IMR-90 (cell line): Measurements from ENCODE around the gene TTC9. TPM values are rescaled to one million over a fixed set of nuclear protein-coding genes. Genes with fewer than 3 reads are reported as not detected.

Source experiments
- ATAC-seq: fragments of 200-7000 bp; cut with Tn5 transposase; 2 replicates; pipeline ENCODE4 v1.9.1; 2020; ENCODE audit warnings: low read depth, mild to moderate bottlenecking, moderate library complexity
- BruUV-seq: library from RNA; stranded (reverse); fragments of 400-500 nt; replicated peaks from 2 replicates; lab custom pipeline; 2021; lab: Mats Ljungman, UMichigan
- CTCF ChIA-PET: fragments of 300-600 bp; formaldehyde crosslinking; extraction: SDS; loops from one replicate; lab custom pipeline; 2021; ENCODE audit warnings: antibody characterized with exemption; lab: Yijun Ruan, JAX
- POLR2A ChIA-PET: fragments of 300-600 bp; sonication (Branson Sonifier 250); formaldehyde crosslinking; loops from one replicate; lab custom pipeline; 2022; ENCODE audit warnings: antibody characterized with exemption; ENCODE audit not compliant: unreplicated experiment; lab: Charles Lee
- DNase-seq: peaks from one replicate; pipeline ENCODE4 v3.0.0; 2013
- H2AFZ ChIP-seq: replicated peaks from 2 replicates; pipeline ENCODE3; 2013; ENCODE audit warnings: low read length, mild to moderate bottlenecking; ENCODE audit not compliant: poor library complexity
- H2AK5ac ChIP-seq: 2 replicates; pipeline ENCODE4 v1.6.1; 2013; ENCODE audit warnings: low read depth, low read length, inconsistent platforms
- H2AK9ac ChIP-seq: replicated peaks from 2 replicates; pipeline ENCODE3; 2013; ENCODE audit warnings: mild to moderate bottlenecking, low read depth, low read length, moderate library complexity; ENCODE audit not compliant: poor library complexity
- H2BK120ac ChIP-seq: 2 replicates; pipeline ENCODE4 v1.6.1; 2013; ENCODE audit warnings: low read depth, low read length, inconsistent platforms
- H2BK15ac ChIP-seq: 3 replicates; pipeline ENCODE4 v1.6.1; 2013; ENCODE audit warnings: low read depth, low read length, inconsistent platforms
- H2BK20ac ChIP-seq: 2 replicates; pipeline ENCODE4 v1.6.1; 2013; ENCODE audit warnings: low read depth, mild to moderate bottlenecking, inconsistent platforms, low read length, moderate library complexity
- H2BK5ac ChIP-seq: 2 replicates; pipeline ENCODE4 v1.6.1; 2013; ENCODE audit warnings: mild to moderate bottlenecking, low read depth, low read length, inconsistent platforms; ENCODE audit not compliant: poor library complexity, severe bottlenecking
- H3K14ac ChIP-seq: replicated peaks from 2 replicates; pipeline ENCODE4 v1.6.1; 2013; ENCODE audit warnings: low read depth, low read length, inconsistent platforms
- H3K18ac ChIP-seq: 2 replicates; pipeline ENCODE4 v1.6.1; 2013; ENCODE audit warnings: low read depth, low read length, control low read depth
- H3K23ac ChIP-seq: 2 replicates; pipeline ENCODE4 v1.6.1; 2013; ENCODE audit warnings: low read depth, low read length, inconsistent platforms
- H3K27ac ChIP-seq: 2 replicates; pipeline ENCODE4 v1.5.1; 2013; ENCODE audit warnings: mild to moderate bottlenecking, control low read depth, low read length; ENCODE audit not compliant: insufficient read depth
- H3K27me3 ChIP-seq: 2 replicates; pipeline ENCODE4 v1.6.1; 2013; ENCODE audit warnings: low read length; ENCODE audit not compliant: control insufficient read depth, insufficient read depth
- H3K36me3 ChIP-seq: 2 replicates; pipeline ENCODE4 v1.6.1; 2013; ENCODE audit warnings: low read length, mixed read lengths; ENCODE audit not compliant: control insufficient read depth, insufficient read depth
- H3K4ac ChIP-seq: 2 replicates; pipeline ENCODE4 v1.6.1; 2013; ENCODE audit warnings: low read depth, low read length, inconsistent platforms
- H3K4me1 ChIP-seq: 2 replicates; pipeline ENCODE4 v1.6.1; 2013; ENCODE audit warnings: low read length, mixed read lengths; ENCODE audit not compliant: control insufficient read depth, insufficient read depth
- H3K4me2 ChIP-seq: 2 replicates; pipeline ENCODE4 v1.6.1; 2013; ENCODE audit warnings: low read depth, mild to moderate bottlenecking, control low read depth, low read length, moderate library complexity
- H3K4me3 ChIP-seq: 2 replicates; pipeline ENCODE4 v1.5.1; 2013; ENCODE audit warnings: low read depth, mild to moderate bottlenecking, control low read depth, low read length, moderate library complexity; ENCODE audit not compliant: insufficient read depth
- H3K56ac ChIP-seq: 2 replicates; pipeline ENCODE4 v1.6.1; 2013; ENCODE audit warnings: low read length, inconsistent platforms; ENCODE audit not compliant: insufficient read depth; ENCODE audit errors: extremely low read depth
- H3K79me1 ChIP-seq, 2 experiments: 2 replicates each; pipeline ENCODE4 v1.6.1; 2013; ENCODE audit warnings: low read length in 2 of 2, inconsistent platforms in 1 of 2, low read depth in 1 of 2
- H3K9ac ChIP-seq: 2 replicates; pipeline ENCODE4 v1.6.1; 2013; ENCODE audit warnings: low read depth, low read length, control low read depth
- H3K9me1 ChIP-seq: 2 replicates; pipeline ENCODE4 v1.6.1; 2013; ENCODE audit warnings: low read length, inconsistent platforms; ENCODE audit not compliant: insufficient read depth
- H3K9me3 ChIP-seq: 2 replicates; pipeline ENCODE4 v1.6.1; 2013; ENCODE audit warnings: low read length; ENCODE audit not compliant: control insufficient read depth, insufficient read depth
- H4K20me1 ChIP-seq: 2 replicates; pipeline ENCODE4 v1.6.1; 2013; ENCODE audit warnings: low read length, inconsistent platforms; ENCODE audit not compliant: insufficient read depth
- H4K5ac ChIP-seq: 2 replicates; pipeline ENCODE4 v1.6.1; 2013; ENCODE audit warnings: mild to moderate bottlenecking, low read depth, low read length, control low read depth
- H4K8ac ChIP-seq, 2 experiments: 2 replicates each; pipeline ENCODE4 v1.6.1; 2013; ENCODE audit warnings: low read depth in 2 of 2, low read length in 2 of 2, control low read depth in 1 of 2, inconsistent platforms in 1 of 2
- H4K91ac ChIP-seq: 2 replicates; pipeline ENCODE4 v1.6.1; 2013; ENCODE audit warnings: low read depth, low read length, inconsistent platforms; ENCODE audit not compliant: insufficient read depth
- BHLHE40 ChIP-seq: fragments of 150-350 bp; IDR thresholded peaks from 2 replicates; pipeline ENCODE4 v1.6.1; 2016; ENCODE audit warnings: mild to moderate bottlenecking, low read depth, low read length
- CEBPB ChIP-seq: IDR thresholded peaks from 2 replicates; pipeline ENCODE4 v1.6.1; 2012; ENCODE audit warnings: low read depth, low read length, improper control_type of control experiment
- CTCF ChIP-seq: conservative IDR thresholded peaks from 2 replicates; pipeline ENCODE4 v1.5.1; 2012; ENCODE audit warnings: mild to moderate bottlenecking, low read depth, low read length, improper control_type of control experiment
- ELK1 ChIP-seq: fragments of 150-350 bp; IDR thresholded peaks from 2 replicates; pipeline ENCODE4 v1.6.1; 2016; ENCODE audit warnings: low read depth, mild to moderate bottlenecking, low read length, moderate library complexity, borderline replicate concordance
- FOS ChIP-seq: fragments of 150-350 bp; IDR thresholded peaks from 2 replicates; pipeline ENCODE4 v1.6.1; 2016; ENCODE audit warnings: low read depth, low read length
- MAFK ChIP-seq: IDR thresholded peaks from 2 replicates; pipeline ENCODE4 v1.6.1; 2012; ENCODE audit warnings: low read depth, low read length, improper control_type of control experiment
- MAZ ChIP-seq: IDR thresholded peaks from 2 replicates; pipeline ENCODE4 v1.6.1; 2012; ENCODE audit warnings: low read depth, mild to moderate bottlenecking, low read length, improper control_type of control experiment, moderate library complexity, borderline replicate concordance
- NFE2L2 ChIP-seq: fragments of 150-350 bp; IDR thresholded peaks from 2 replicates; pipeline ENCODE4 v1.6.1; 2016; ENCODE audit warnings: low read depth, mild to moderate bottlenecking, low read length
- POLR2A ChIP-seq: IDR thresholded peaks from 2 replicates; pipeline ENCODE4 v1.6.1; 2012; ENCODE audit warnings: mild to moderate bottlenecking, low read depth, low read length
- RAD21 ChIP-seq: IDR thresholded peaks from 2 replicates; pipeline ENCODE4 v1.6.1; 2012; ENCODE audit warnings: low read length, improper control_type of control experiment
- RCOR1 ChIP-seq: IDR thresholded peaks from 2 replicates; pipeline ENCODE4 v1.6.1; 2012; ENCODE audit warnings: mild to moderate bottlenecking, low read length, improper control_type of control experiment; ENCODE audit not compliant: insufficient replicate concordance
- RFX5 ChIP-seq: IDR thresholded peaks from 2 replicates; pipeline ENCODE4 v1.8.0; 2012; ENCODE audit warnings: low read depth, mild to moderate bottlenecking, low read length, moderate library complexity
- SMC3 ChIP-seq: fragments of 150-350 bp; IDR thresholded peaks from 2 replicates; pipeline ENCODE4 v1.6.1; 2016; ENCODE audit warnings: low read depth, mild to moderate bottlenecking, antibody characterized with exemption, low read length, moderate library complexity
- dilution Hi-C: fragments of 300-500 bp; cut with HindIII; formaldehyde crosslinking; loops from one replicate; pipeline ENCODE4 v1.14.3; 2018; ENCODE audit warnings: low sequenced_read_pairs; ENCODE audit not compliant: unreplicated experiment
- in situ Hi-C: fragments of 300-500 bp; cut with MboI; formaldehyde crosslinking; loops from 3 replicates; pipeline ENCODE4 v1.14.3; 2019; ENCODE audit warnings: low sequenced_read_pairs, inconsistent platforms, mixed read lengths
- intact Hi-C: fragments of 100-400 bp; cut with micrococcal nuclease; formaldehyde crosslinking; loops from 2 replicates; pipeline ENCODE4 v1.10.0; 2022
- polyA plus RNA-seq, 3 experiments: library from polyadenylated mRNA; depleted of rRNA; stranded (reverse); fragments of >200 nt; gene quantifications; 2 replicates each; pipeline ENCODE4 v1.2.3, GENCODE V29; 2012; ENCODE audit warnings: low replicate concordance in 1 of 3
- total RNA-seq: library from RNA; depleted of rRNA; stranded (reverse); fragments of >200 nt; gene quantifications from 2 replicates; pipeline ENCODE4 v1.2.3, GENCODE V29; 2012
- TF ChIP-seq, protein P1 (sequence below): fragments of 150-350 bp; IDR thresholded peaks from 2 replicates; pipeline ENCODE4 v1.6.1; 2017; ENCODE audit warnings: mild to moderate bottlenecking, antibody characterized with exemption, low read length, low read depth

TTC9 gene
- total and polyA plus RNA-seq, 2 of the 4 experiments (the other 2 are of a cell fraction): 0.02 TPM; not detected in 1

GRCh38 chr14:70652871-70653270 lies 11.2 kb downstream of the TTC9 start:
- H4K91ac ChIP-seq: no peak overlapping the region
- H3K4me2 ChIP-seq: no peak overlapping the region
- H4K5ac ChIP-seq: no peak overlapping the region
- POLR2A ChIA-PET: no interaction called here
- TF ChIP-seq CTCF (no peak), NFE2L2 (no peak), ELK1 (no peak), RCOR1 (no peak), BHLHE40 (no peak), CEBPB (no peak), SMC3 (no peak), MAFK (no peak), RFX5 (no peak), FOS (no peak), POLR2A (no peak), MAZ (no peak), RAD21 (no peak)
- TF ChIP-seq, protein P1, sequence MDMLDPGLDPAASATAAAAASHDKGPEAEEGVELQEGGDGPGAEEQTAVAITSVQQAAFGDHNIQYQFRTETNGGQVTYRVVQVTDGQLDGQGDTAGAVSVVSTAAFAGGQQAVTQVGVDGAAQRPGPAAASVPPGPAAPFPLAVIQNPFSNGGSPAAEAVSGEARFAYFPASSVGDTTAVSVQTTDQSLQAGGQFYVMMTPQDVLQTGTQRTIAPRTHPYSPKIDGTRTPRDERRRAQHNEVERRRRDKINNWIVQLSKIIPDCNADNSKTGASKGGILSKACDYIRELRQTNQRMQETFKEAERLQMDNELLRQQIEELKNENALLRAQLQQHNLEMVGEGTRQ: no peak
- no peaks in the 10 kb centered on the region for H3K9me3 ChIP-seq
- H2AK5ac ChIP-seq: no peak overlapping the region
- in situ Hi-C loops: no loop called here
- no peak overlapping the region for H2BK120ac ChIP-seq
- CTCF ChIA-PET: no interaction called here
- H2BK5ac ChIP-seq: no peak overlapping the region
- H3K27ac ChIP-seq: no peak overlapping the region
- dilution Hi-C loops: no loop called here
- H3K14ac ChIP-seq: no peak overlapping the region
- H3K9ac ChIP-seq: no peak overlapping the region
- H3K4me3 ChIP-seq: no peak overlapping the region
- no peak overlapping the region for H3K56ac ChIP-seq
- H3K23ac ChIP-seq: no peak overlapping the region
- no peak for ATAC-seq
- H4K20me1 ChIP-seq: no peaks in the 10 kb centered on the region; the same call in 1 of the 2 replicates
- H3K79me1 ChIP-seq: no peaks in the 10 kb centered on the region
- H2BK15ac ChIP-seq: no peak overlapping the region
- no peaks in the 10 kb centered on the region for H3K36me3 ChIP-seq
- H3K9me1 ChIP-seq: no peaks in the 10 kb centered on the region
- intact Hi-C loops: no loop called here
- peaks cover 10% of the 10 kb centered on the region for H3K27me3 ChIP-seq
- H3K4me1 ChIP-seq: no peaks in the 10 kb centered on the region
- no peak overlapping the region for H2AFZ ChIP-seq
- no peak overlapping the region for H2BK20ac ChIP-seq
- H4K8ac ChIP-seq: no peak overlapping the region
- no peak overlapping the region for H3K18ac ChIP-seq
- H2AK9ac ChIP-seq: no peak overlapping the region
- no TSS peak for BruUV-seq
- DNase-seq: no peak
- H3K4ac ChIP-seq: no peak overlapping the region
